Hepatocyte (in vitro differentiated cells): Measurements from ENCODE around the gene HRH3.

Experiments used
- CTCF ChIP-seq: fragments of 200-600 bp; sonication (generic); IDR thresholded peaks from 2 replicates; pipeline ENCODE4 v1.5.1; 2016; ENCODE audit warnings: antibody characterized with exemption, mild to moderate bottlenecking; ENCODE audit not compliant: poor library complexity
- EZH2phosphoT487 ChIP-seq: fragments of 200-600 bp; sonication (generic); IDR thresholded peaks from one replicate; pipeline ENCODE4 v1.6.1; 2018; ENCODE audit warnings: antibody characterized with exemption, mild to moderate bottlenecking, low read depth, moderate library complexity; ENCODE audit not compliant: unreplicated experiment, severe bottlenecking

DNA sequence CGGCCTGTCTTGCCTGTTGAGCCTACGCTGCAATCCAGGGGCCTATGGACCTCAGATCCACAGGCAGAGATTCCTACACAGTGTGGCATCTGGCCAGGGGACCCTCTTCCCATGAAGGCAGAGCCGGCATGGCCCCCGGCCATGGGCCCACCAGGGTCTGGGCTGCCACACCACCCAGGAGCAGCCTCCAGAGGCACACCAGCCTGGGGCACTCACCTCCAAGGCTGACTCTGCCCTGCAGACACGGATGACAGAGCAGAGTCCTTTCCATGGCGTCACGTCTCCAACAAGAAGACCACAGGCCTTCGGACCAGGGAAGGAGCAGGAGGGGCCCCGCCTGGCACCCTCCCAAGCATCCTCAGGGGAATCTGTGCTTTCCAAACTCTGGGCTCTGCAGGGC lies 3.5 kb upstream of the HRH3 start:
- no peak for TF ChIP-seq CTCF
- no peak for TF ChIP-seq EZH2phosphoT487
